Medulla oblongata (tissue), 1 donor: ENCODE measurements around the gene CPN1.
A peak's percentile ranks its signal among the peaks of the same experiment; 100 is the strongest.

Source experiments
- DNase-seq: peaks from one replicate; pipeline ENCODE4 v3.0.0-alpha.2; 2015; ENCODE audit errors: extremely low spot score

The CPN1 gene

DNA sequence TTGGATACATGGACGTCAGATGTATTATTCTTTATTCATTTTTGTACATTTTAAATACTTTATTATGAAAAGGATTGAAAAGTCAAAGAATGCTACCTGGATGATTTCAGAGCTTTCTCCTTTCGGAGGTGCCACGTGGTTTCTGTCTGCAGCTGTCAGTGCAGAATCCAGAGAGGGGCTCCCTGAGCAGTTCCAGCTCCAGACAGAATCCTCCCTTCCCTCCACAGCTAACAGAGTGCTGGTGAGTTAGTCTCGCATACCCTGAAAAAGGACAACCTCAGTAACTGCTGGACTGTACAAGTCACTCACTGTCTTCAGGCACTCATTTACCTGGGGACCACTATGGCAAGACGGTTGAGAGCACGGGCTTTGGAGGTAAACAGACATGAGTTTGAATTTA lies 82.8 kb downstream of the CPN1 start:
- no peak for DNase-seq

DNA sequence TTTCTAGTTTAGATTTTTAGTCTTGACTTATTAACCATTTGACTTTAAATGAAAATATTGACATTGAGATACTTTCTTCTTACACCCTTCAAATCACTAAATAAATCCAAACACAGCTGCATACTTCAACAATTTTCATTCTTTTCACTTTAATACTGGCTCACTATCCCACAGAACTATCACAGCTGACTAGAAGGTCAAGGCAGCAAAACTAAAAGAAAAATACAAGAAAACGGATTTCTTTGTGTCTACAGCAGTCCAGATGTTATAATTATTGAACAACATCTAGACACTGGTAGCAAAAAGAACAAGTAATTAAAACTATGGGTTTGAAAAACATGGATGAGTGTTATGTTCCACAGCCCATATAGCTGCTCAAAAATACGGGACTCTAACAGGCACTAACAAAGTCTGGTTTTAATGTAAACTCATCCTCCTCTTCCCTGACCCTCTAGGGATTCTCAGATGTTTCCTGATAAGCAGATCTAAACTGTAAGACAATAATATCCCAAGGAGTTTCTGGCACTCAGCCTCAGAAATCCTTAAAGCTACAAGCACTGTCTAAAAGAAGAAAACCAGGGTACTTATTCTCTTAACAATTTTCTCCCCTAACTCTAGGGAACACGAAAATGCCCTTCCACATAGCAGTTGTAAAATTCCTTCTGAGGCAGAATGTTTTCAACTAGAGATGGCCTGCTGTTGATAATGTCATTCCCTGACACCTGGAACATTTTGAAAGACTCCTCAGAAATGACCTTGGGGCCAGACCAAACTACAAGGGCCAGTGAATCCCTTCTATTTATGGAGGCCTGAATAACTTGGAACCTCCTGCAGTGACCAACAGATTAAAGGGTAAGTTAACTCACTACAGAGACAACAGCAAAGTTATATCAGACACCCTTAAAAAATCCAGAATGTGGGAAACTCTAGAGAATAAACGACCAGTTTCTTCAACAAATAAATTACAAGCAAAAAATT lies 84.7 kb downstream of the CPN1 start:
- no peak for DNase-seq

DNA sequence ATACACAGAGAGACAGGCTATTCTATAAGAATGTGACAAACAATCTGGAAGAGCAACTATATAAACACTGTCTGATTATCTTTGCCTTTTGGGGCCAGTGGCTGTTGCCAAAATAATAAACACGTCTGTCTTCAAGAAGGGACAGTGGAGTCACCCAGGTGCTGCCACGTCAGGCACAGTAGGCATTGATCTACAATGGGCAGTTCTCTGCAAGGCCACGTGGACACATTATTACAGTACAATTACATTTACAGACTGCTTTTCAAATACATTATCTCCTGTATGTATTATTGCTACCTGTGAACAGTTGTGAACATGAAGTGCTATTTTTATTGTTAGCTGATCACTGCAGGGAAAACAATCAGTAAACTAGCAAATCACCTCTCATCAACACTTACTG lies 86.0 kb downstream of the CPN1 start:
- no peak for DNase-seq

DNA sequence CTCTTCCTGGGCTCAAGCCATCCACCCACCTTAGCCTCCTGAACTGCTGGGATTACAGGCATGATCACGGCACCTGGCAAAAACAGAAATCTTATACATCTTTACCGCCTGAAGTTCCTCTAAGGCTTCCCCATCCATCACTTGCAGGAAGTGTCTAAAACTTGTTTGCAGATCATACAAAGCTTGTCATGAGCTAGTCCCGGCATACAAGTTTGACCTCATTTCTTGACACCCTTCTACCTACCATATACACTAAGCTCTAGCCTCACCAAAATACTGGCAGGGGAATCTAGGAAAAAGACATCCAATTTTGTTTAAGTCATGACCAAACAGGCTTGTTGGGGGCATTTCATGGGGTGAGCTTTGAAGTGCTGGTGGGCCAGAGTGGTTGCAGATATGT lies 86.4 kb downstream of the CPN1 start:
- DNase-seq, result no peak

DNA sequence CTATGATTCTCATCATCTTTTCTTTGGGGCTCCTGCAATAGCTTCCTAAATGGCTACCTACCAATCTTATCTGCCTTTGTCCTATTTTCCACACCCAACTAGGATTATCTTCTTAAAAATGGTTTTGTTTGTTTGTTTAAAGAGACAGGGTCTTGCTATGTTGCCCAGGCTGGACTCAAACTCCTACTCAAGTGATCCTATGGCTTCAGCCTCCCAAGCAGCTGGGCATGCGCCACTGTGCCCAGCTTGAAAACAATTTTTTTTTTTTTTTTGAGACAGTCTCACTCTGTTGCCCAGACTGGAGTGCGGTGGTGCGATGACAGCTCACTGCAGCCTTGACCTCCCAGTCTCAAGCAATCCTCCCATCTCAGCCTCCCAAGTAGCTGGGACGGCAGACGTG lies 86.9 kb downstream of the CPN1 start:
- DNase-seq, result no peak

DNA sequence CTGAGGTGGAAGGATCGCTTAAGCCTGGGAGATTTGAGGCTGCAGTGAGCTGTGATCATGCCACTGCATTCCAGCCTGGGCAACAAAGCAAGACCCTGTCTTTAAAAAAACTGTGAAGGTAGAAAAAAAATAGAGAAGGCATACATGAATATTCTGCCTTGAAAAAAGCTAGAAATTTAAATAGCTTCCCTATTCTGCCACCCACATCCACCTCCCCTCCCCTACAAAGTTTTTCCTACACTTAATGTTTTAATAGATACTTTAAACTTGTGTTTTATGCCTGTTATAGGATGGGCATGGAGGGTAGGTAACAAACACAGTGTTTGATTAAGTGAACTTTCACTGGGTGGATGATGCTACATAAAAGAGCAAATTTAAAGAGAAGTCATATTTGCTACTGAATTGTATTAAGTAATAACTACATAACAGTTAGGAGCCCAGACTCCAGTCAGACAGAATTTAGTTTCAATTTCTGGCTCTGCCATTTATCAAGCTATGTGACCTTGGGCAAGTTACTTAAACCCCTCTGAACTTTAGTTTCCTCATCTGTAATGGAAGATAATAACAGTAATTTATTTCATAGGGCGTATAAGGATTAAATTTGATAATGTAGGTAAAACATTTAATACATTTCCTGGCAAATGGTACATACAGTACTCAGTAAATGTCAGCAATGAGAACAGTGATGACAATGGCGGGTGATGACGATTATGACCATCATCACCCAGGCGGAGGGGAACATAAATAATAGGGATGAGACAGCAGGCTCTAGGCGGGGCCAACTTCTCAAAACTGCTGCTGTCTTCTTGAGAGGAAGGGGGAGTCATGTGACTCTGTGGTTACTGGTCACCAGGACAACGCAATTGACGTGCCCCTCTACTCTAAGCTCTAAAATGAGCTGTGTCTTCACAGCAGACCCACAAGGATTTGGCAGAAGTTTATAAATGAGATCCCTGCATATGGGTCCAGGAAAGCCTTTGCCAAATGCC lies 87.7 kb downstream of the CPN1 start:
- peak; percentile 59 for DNase-seq
